ENCODE results near the gene C20orf202.
"Not testable (repeated sequence)": the region's sequence is repeated elsewhere in the genome, so short reads cannot be mapped to it uniquely, and the experiment has no call there.

The C20orf202 gene

DNA sequence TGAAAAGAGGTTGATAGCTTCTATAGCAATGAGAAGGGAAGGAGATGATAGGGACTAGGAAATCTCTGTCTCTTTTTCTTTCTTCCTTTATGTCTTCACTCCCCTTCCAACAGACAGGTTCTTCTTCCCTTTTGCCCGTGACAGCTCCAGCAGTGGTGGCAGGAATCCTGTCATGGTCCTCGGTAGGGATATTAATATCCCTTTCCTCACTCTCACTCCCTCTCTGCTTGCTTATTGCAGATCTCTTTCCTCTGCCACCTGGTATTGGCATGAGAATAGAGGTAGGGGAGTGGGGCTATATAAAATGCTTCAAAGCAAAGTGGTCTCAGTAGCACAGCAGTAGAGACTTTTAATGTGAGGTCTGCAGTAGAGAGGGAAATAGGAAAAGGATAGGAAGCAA is 42.3 kb downstream of the C20orf202 start:
- no peak for DNase-seq (ENCODE audit: low spot score in 2 of 2)
- Mint-ChIP-seq H3K9me3 (no peaks in the 10 kb centered on the region), H3K4me3 (no peak overlapping the region), H3K4me1 (no peaks in the 10 kb centered on the region), H3K27ac (ENCODE audit: low read depth) (no peak overlapping the region), H3K36me3 (ENCODE audit: insufficient read depth) (no peaks in the 10 kb centered on the region), H3K27me3 (peaks cover 35% of the 10 kb centered on the region)
- ATAC-seq (replicated peaks; ENCODE audit: extremely low read depth, poor library complexity, severe bottlenecking): no peak

GRCh38 chr20:1247689-1248088 is 44.4 kb downstream of the C20orf202 start:
- peaks cover 23% of the 10 kb centered on the region for H3K27me3 Mint-ChIP-seq
- H3K9me3 Mint-ChIP-seq: no peaks in the 10 kb centered on the region
- DNase-seq (ENCODE audit: low spot score in 2 of 2) (no peak), ATAC-seq (replicated peaks; ENCODE audit: extremely low read depth, poor library complexity, severe bottlenecking) (no peak)
- H3K27ac Mint-ChIP-seq (ENCODE audit: low read depth): no peak overlapping the region
- H3K4me3 Mint-ChIP-seq: no peak overlapping the region
- no peaks in the 10 kb centered on the region for H3K36me3 Mint-ChIP-seq (ENCODE audit: insufficient read depth)
- no peaks in the 10 kb centered on the region for H3K4me1 Mint-ChIP-seq

DNA sequence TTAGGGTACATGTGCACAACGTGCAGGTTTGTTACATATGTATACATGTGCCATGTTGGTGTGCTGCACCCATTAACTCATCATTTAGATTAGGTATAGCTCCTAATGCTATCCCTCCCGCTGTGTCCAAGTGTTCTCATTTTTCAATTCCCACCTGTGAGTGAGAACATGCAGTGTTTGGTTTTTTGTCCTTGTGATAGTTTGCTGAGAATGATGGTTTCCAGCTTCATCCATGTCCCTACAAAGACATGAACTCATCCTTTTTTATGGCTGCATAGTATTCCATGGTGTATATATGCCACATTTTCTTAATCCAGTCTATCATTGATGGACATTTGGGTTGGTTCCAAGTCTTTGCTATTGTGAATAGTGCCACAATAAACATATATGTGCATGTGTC is 47.0 kb downstream of the C20orf202 start:
- H3K27ac Mint-ChIP-seq (ENCODE audit: low read depth); ATAC-seq (replicated peaks; ENCODE audit: extremely low read depth, poor library complexity, severe bottlenecking); H3K4me1 Mint-ChIP-seq; DNase-seq (ENCODE audit: low spot score in 2 of 2); H3K4me3 Mint-ChIP-seq; H3K36me3 Mint-ChIP-seq (ENCODE audit: insufficient read depth); H3K9me3 Mint-ChIP-seq: not testable (repeated sequence)
- H3K27me3 Mint-ChIP-seq: peaks cover 21% of the 10 kb centered on the region

GRCh38 chr20:1252416-1252815 is 49.2 kb downstream of the C20orf202 start:
- DNase-seq (ENCODE audit: low spot score in 2 of 2) (no peak), ATAC-seq (replicated peaks; ENCODE audit: extremely low read depth, poor library complexity, severe bottlenecking) (no peak)
- H3K9me3 Mint-ChIP-seq: no peaks in the 10 kb centered on the region
- H3K27me3 Mint-ChIP-seq: peaks cover 32% of the 10 kb centered on the region
- no peak overlapping the region for H3K27ac Mint-ChIP-seq (ENCODE audit: low read depth)
- H3K4me1 Mint-ChIP-seq: no peaks in the 10 kb centered on the region
- H3K4me3 Mint-ChIP-seq: no peak overlapping the region
- H3K36me3 Mint-ChIP-seq (ENCODE audit: insufficient read depth): peaks cover 1% of the 10 kb centered on the region

- H3K9me3 Mint-ChIP-seq: no peaks in the 10 kb centered on the region
- H3K27ac Mint-ChIP-seq (ENCODE audit: low read depth): no peak overlapping the region
- no peak for ATAC-seq (replicated peaks; ENCODE audit: extremely low read depth, poor library complexity, severe bottlenecking)
- peaks cover 32% of the 10 kb centered on the region for H3K27me3 Mint-ChIP-seq
- no peaks in the 10 kb centered on the region for H3K4me1 Mint-ChIP-seq
- peaks cover 1% of the 10 kb centered on the region for H3K36me3 Mint-ChIP-seq (ENCODE audit: insufficient read depth)
- H3K4me3 Mint-ChIP-seq: no peak overlapping the region
- DNase-seq (ENCODE audit: low spot score in 2 of 2): no peak
These were observed 51.0 kb downstream of the C20orf202 start for GRCh38 chr20:1254254-1254653.

GRCh38 chr20:1255675-1256074 is 52.4 kb downstream of the C20orf202 start:
- H3K27ac Mint-ChIP-seq (ENCODE audit: low read depth): no peak overlapping the region
- H3K9me3 Mint-ChIP-seq: no peaks in the 10 kb centered on the region
- no peak overlapping the region for H3K4me3 Mint-ChIP-seq
- H3K4me1 Mint-ChIP-seq: no peaks in the 10 kb centered on the region
- DNase-seq (ENCODE audit: low spot score in 2 of 2) (no peak), ATAC-seq (replicated peaks; ENCODE audit: extremely low read depth, poor library complexity, severe bottlenecking) (no peak)
- peaks cover 1% of the 10 kb centered on the region for H3K36me3 Mint-ChIP-seq (ENCODE audit: insufficient read depth)
- H3K27me3 Mint-ChIP-seq: peaks cover 32% of the 10 kb centered on the region

Measured in central memory CD8-positive, alpha-beta T cell (primary cell).